ENCODE results near the gene PRPF38A.
A peak's percentile ranks its signal among the peaks of the same experiment; 100 is the strongest.
"Not testable (repeated sequence)": the region's sequence is repeated elsewhere in the genome, so short reads cannot be mapped to it uniquely, and the experiment has no call there.

The PRPF38A gene, protein sequence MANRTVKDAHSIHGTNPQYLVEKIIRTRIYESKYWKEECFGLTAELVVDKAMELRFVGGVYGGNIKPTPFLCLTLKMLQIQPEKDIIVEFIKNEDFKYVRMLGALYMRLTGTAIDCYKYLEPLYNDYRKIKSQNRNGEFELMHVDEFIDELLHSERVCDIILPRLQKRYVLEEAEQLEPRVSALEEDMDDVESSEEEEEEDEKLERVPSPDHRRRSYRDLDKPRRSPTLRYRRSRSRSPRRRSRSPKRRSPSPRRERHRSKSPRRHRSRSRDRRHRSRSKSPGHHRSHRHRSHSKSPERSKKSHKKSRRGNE

DNA sequence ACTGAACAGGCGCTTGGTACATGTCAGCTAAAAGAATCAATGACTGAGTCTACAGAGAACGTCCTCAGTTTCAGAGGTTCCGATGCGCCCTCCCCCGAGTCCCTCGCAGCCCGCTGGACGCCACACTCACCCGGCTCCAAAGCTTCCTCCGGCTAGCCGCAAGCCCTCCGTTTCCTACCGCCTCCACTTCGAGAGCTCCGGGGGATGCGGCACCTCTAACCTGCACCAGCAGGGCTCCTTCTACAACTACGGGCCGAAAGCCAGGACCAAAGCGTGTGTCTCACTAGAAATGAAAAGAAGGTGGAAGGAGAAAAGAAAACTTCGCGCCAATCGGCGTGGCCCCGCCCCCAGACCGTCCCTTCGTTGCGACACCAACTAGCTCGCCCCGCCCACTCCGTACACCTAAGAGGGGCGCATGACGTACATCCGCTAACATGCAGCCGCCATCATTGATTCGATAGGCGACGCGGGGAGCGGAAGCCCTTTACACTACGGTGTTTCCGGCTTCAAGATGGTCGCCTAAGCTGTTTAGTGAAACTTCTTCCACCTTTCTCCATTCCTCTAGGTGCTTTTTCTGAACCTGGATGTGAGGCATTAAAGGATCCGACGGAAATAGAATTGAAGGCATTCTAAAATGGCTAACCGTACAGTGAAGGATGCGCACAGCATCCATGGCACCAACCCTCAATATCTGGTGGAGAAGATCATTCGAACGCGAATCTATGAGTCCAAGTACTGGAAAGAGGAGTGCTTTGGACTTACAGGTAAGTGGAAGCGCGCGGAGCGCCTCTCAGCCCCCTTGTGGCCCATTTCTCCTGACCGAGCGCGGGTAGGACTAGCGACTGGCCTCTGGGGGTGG is at the start of gene PRPF38A, which contains the start of gene ORC1:
TSS of gene PRPF38A (plus strand) at position 487 of the 859 bp plus-strand sequence. CDS start at position 635, 148 bp downstream.
TSS of gene ORC1 (minus strand) at position 308 of the 859 bp plus-strand sequence. CDS start 2,200 bp downstream, outside the sequence.
- peak; percentile 91 to 97 for DNase-seq (ENCODE audit: low read depth in 2 of 2)

- no peak for DNase-seq (ENCODE audit: low read depth in 2 of 2)
Measured at GRCh38 chr1:52355436-52355835, 49.0 kb upstream of the PRPF38A start.

DNA sequence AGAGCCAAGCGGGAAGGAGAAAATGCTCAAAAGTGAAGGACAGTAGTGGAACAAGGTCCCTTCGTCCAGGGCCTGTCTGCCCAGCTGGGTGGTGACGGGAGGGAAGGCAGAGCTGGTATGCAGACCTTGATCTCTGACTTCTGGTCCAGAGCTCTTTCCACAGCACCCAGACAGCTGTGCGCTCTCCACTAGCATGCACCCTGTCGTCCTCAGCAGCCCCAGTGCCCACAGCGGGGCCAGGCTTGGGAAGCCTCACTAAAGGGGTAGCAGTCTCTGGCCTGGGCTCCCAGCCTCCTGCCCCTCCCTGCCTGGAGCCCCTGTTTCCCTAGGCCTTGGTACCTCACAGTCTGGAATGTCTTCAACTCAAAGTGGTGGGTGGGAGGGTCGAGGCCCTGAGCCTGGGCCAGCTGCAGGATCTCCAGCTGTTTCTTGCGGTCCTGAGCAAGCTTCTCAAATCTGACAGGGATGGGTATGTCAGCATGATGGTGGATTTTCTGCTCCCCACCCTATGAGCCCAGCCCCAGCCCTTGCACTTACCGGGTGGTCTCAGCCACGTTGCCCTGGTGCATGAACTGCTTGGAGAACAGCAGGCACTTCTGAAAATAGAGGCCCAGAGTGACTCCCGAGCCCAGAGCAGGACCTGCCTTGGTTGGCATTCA is 48.4 kb upstream of the PRPF38A start:
- no peak for DNase-seq (ENCODE audit: low read depth in 2 of 2)

GRCh38 chr1:52356818-52357355 is 47.5 kb upstream of the PRPF38A start:
- DNase-seq (ENCODE audit: low read depth in 2 of 2): no peak

DNA sequence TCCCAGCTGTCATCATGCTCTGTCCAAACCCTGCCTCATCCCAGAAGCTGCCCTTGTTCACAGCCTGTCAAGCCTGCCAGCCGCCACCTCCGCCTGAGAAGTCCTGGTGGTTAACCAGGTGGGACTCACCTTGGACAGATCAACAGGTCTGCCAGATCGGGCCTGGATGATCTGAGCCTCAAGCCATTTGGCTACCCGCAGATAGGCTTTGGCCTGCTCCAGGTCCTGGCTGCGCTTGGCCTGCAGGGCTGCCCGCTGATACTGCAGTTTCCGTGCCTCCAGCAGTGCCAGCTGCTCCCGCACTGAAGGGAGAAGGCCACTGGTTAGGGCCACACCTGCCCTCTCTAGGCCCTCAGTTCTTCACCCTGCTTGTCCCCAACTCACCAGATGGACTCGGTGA is 47.0 kb upstream of the PRPF38A start:
- no peak for DNase-seq (ENCODE audit: low read depth in 2 of 2)

- DNase-seq (ENCODE audit: low read depth in 2 of 2): no peak
Measured at GRCh38 chr1:52358851-52359497, 45.4 kb upstream of the PRPF38A start.

DNA sequence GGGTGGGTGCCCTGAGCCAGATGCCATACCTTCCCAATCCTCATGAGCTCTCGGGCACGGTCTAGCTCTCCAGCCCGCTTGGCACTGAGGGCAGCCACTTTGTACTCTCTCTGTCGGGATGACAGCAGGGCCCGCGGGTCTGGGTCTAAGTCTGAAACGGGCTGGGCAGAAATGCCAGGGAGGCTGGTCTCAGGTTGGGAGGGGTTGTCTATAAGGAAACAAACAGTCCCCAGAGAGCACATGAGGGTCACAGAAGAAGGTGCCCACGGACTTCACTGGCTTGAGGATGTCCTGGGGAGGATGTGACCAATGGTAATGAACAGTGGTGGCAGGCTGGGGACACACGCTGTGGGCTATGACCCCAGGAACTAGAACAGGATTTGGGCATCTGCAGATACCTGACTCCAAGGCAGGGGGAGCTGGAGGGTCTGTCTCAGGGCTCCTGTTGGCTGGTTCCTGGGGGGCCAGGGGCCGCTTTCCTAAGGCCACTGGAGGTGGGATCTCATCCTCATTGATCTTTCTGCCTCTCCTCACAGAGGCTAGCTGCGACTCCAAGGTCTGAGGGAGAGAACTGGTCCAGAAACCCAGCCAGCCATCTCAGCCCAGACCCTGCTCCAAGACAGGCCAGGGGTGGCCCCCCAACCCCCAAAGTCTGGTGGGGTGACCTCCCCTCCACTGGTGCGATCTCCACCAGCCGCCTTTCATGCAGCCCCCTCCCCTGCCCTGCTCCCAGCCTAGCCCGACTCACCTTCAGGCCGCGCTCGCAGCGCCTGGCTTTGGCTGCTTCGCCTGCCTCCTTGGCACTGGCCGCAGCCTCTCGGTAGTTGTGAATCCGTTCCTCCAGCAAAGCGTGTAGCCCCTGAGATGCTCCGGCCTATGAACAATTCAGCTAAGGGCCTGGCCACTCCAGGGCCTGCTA is 44.5 kb upstream of the PRPF38A start:
- no peak for DNase-seq (ENCODE audit: low read depth in 2 of 2)

GRCh38 chr1:52360595-52360968 is 43.8 kb upstream of the PRPF38A start:
- DNase-seq (ENCODE audit: low read depth in 2 of 2): no peak

GRCh38 chr1:52364235-52364839 is 40.1 kb upstream of the PRPF38A start:
- DNase-seq (ENCODE audit: low read depth in 2 of 2): no peak

GRCh38 chr1:52365071-52365745 is 39.2 kb upstream of the PRPF38A start:
- DNase-seq (ENCODE audit: low read depth in 2 of 2): no peak

GRCh38 chr1:52365746-52366516 is 38.5 kb upstream of the PRPF38A start, which contains the start of gene CC2D1B:
CC2D1B (minus strand) TSS chr1:52366205; CDS start chr1:52364620, 1,585 bp downstream.
- DNase-seq (ENCODE audit: low read depth in 2 of 2): peak; percentile 98 to 99

GRCh38 chr1:52366517-52366827 is 37.9 kb upstream of the PRPF38A start:
- DNase-seq (ENCODE audit: low read depth in 2 of 2): no peak

- no peak for DNase-seq (ENCODE audit: low read depth in 2 of 2)
Measured at GRCh38 chr1:52367272-52367671, 37.1 kb upstream of the PRPF38A start.

DNA sequence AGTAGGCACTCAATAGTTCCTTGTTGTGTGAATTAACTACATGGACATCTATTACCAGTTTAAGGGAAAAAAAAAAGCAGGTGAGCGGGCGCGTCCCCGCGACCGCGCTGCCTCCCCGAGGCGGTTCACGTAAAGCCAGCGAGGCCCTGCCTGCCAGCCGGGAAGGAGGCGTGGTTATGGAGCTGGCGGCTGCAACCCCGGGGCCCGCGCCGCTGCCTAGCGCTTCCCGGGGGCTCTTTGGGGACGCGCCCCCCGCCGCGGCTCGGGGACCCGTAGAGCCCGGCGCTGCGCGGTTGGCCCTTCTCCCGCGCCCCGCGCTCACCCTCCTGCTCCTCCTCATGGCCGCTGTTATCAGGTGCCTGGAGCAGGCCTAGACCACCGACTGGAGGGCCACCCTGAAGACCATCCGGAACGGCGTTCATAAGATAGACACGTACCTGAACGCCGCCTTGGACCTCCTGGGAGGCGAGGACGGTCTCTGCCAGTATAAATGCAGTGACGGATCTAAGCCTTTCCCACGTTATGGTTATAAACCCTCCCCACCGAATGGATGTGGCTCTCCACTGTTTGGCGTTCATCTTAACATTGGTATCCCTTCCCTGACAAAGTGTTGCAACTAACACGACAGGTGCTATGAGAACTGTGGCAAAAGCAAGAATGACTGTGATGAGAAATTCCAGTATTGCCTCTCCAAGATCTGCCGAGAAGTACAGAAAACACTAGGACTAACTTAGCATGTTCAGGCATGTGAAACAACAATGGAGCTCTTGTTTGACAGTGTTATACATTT is 35.8 kb upstream of the PRPF38A start:
- DNase-seq (ENCODE audit: low read depth in 2 of 2): peak in 1 of 2 donors; percentile 17

GRCh38 chr1:52369851-52370250 is 34.6 kb upstream of the PRPF38A start:
- DNase-seq (ENCODE audit: low read depth in 2 of 2): not testable (repeated sequence)

- DNase-seq (ENCODE audit: low read depth in 2 of 2): no peak
Measured at GRCh38 chr1:52385376-52385775, 19.0 kb upstream of the PRPF38A start.

GRCh38 chr1:52386458-52386857 is 17.9 kb upstream of the PRPF38A start:
- DNase-seq (ENCODE audit: low read depth in 2 of 2): no peak

DNA sequence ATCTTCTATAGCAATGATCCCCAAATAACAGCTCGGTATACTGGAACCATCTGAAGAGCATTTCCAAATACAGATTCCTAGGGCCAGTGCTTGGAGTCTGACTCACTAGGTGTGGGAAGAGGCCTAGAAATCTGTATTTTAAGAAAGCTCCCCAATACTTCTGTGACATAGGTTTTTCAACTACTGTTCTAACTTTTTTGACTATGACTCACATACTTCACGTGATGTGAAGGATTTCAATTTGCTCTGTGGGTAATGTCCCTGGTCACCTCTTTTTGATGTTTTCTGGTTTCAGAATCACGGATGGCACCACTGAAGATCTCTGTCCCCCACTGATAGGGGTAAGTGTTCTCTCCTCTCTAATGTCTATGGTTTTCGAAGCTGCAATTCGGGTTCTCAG is 11.2 kb upstream of the PRPF38A start:
- no peak for DNase-seq (ENCODE audit: low read depth in 2 of 2)

Measured in stimulated activated CD4-positive, alpha-beta T cell treated with anti-CD3 and anti-CD28 coated beads, Interleukin-1b, Interleukin-23, amount 100 ng/mL, for 1 hour (primary cell).